Esophagus (tissue), 2 donors: ENCODE results near the gene STX7. TPM values are rescaled to one million over a fixed set of nuclear protein-coding genes. Genes with fewer than 3 reads are reported as not detected.

Source experiments
- H3K27ac ChIP-seq, 2 donors: one replicate each; pipeline ENCODE4 v1.5.1; 2013; ENCODE audit warnings: low read depth in 2 of 2, mild to moderate bottlenecking in 2 of 2, inconsistent platforms in 1 of 2, low read length in 1 of 2, moderate library complexity in 1 of 2
- H3K27me3 ChIP-seq, 2 donors: one replicate each; pipeline ENCODE4 v1.6.1; 2013; ENCODE audit warnings: low read length in 2 of 2, control low read depth in 1 of 2, mild to moderate bottlenecking in 1 of 2; ENCODE audit not compliant: insufficient read depth in 2 of 2, control insufficient read depth in 1 of 2
- H3K36me3 ChIP-seq, 2 donors: one replicate each; pipeline ENCODE4 v1.6.1; 2013; ENCODE audit warnings: low read length in 1 of 2; ENCODE audit not compliant: control insufficient read depth in 2 of 2, insufficient read depth in 2 of 2
- H3K4me1 ChIP-seq, 2 donors: one replicate each; pipeline ENCODE4 v1.6.1; 2013; ENCODE audit warnings: low read length in 1 of 2; ENCODE audit not compliant: control insufficient read depth in 2 of 2, insufficient read depth in 2 of 2
- H3K4me3 ChIP-seq, 2 donors: one replicate each; pipeline ENCODE4 v1.5.1; 2013; ENCODE audit warnings: low read length in 2 of 2, mild to moderate bottlenecking in 2 of 2, low read depth in 1 of 2, moderate library complexity in 1 of 2
- H3K9me3 ChIP-seq, 2 donors: one replicate each; pipeline ENCODE4 v1.6.1; 2013; ENCODE audit warnings: mild to moderate bottlenecking in 2 of 2, low read depth in 1 of 2, low read length in 1 of 2, moderate library complexity in 1 of 2; ENCODE audit not compliant: control insufficient read depth in 2 of 2, insufficient read depth in 1 of 2
- WGBS, 2 donors: extraction: QIAGEN DNeasy Blood & Tissue Kit; methylation state at CpG; one replicate each; pipeline ENCODE4 v1.1.7; 2013; 5-methylcytosine and 5-hydroxymethylcytosine counted together
- polyA plus RNA-seq, 2 donors: library from polyadenylated mRNA; stranded (reverse); fragments of 200-250 nt; gene quantifications; one replicate each; pipeline ENCODE4 v1.2.3, GENCODE V29; 2013
- donor health status: healthy with polysubstance abuse.
- donor health status: Bipolar disorder and iron deficiency.

STX7 gene
- polyA plus RNA-seq, 2 donors: 9.0 to 19.2 TPM

DNA sequence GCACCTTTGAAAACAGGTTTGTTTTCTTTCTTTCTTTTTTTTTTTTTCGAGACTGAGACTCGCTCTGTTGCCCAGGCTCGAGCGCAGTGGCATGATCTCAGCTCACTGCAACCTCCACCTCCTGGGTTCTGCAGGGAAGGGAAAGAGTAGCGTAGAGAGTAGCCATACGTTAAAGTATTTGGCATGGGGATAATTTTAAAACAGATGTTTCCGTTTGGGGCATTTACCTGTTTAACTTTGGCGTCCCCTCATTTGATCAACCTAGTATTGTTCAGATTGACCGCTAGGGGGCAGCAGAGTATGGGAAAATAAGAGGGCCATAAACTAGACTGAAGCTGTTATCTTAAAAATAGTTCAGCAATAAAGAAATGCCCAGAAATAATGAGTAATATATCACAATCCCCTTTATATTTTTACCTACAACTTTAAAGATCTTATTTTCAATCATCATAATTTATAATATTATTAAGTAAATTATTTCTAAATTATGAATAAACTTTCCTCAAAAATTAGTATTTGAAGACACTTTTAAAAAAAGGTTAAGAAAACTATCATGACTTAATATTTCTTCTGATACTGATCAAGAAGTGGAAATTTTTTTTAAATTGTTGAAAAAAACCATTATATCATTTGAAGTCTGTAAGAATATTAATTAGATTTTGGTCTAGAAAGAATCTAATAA lies 17.5 kb upstream of the STX7 start:
- Histone ChIP-seq H3K4me1 (no peaks in the 10 kb centered on the region), H3K9me3 (no peaks in the 10 kb centered on the region), H3K4me3 (no peak overlapping the region), H3K27ac (no peak overlapping the region), H3K36me3 (no peaks in the 10 kb centered on the region), H3K27me3 (no peaks in the 10 kb centered on the region)
- 6 to 18% methylated on average over 9 of the region's 9 CpGs for WGBS, 2 donors

DNA sequence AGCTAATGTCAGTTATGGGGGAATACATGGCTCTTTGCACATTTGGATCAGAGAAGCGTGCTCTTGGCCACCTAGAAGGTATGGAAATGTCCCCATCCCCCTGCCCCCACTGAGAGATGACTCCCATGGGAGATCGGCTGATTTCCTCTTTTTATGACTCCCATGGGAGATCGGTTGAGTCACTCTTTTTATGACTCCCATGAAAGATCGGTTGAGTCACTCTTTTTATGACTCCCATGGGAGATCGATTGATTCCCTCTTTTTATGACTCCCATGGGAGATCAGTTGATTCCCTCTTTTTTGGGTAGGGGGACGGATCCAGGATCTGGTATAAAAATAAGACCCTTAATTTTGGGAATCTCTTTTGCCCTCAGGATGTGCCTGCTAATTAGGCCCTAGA lies 14.9 kb upstream of the STX7 start:
- Histone ChIP-seq H3K4me1 (no peaks in the 10 kb centered on the region), H3K27me3 (no peaks in the 10 kb centered on the region), H3K27ac (no peak overlapping the region), H3K36me3 (no peaks in the 10 kb centered on the region), H3K4me3 (no peak overlapping the region), H3K9me3 (no peaks in the 10 kb centered on the region)
- 77 to 79% methylated on average over 6 of the region's 6 CpGs for WGBS, 2 donors

- Histone ChIP-seq H3K9me3 (no peaks in the 10 kb centered on the region), H3K27me3 (no peaks in the 10 kb centered on the region), H3K4me3 (no peak overlapping the region), H3K4me1 (no peaks in the 10 kb centered on the region), H3K27ac (no peak overlapping the region), H3K36me3 (no peaks in the 10 kb centered on the region)
- 57 to 58% methylated on average over 2 of the region's 2 CpGs for WGBS, 2 donors
Observed at GRCh38 chr6:132526461-132526860, 13.5 kb upstream of the STX7 start.

DNA sequence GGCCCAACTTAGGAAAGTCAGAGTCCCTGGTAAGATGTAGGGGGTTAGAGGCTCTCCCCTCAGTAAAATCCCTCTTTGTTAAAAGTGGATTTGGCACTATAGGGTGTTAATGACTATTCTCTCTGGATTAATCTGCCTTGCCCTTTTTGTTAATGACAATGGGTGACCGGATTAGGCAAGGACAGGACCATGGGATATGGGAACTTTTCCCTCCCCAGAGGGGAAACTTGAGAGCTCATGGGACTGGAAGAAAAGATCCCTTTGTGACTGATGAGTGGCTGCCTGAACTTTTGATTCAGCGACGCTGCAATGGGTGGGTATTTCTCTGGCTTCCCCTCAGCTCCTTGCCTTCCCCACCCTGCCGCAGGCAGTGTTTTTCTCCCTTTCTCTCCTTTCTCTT lies 12.9 kb upstream of the STX7 start:
- Histone ChIP-seq H3K4me3 (no peak overlapping the region), H3K36me3 (no peaks in the 10 kb centered on the region), H3K9me3 (no peaks in the 10 kb centered on the region), H3K27ac (no peak overlapping the region), H3K4me1 (no peaks in the 10 kb centered on the region), H3K27me3 (no peaks in the 10 kb centered on the region)
- 86 to 87% methylated on average over 4 of the region's 4 CpGs for WGBS, 2 donors

DNA sequence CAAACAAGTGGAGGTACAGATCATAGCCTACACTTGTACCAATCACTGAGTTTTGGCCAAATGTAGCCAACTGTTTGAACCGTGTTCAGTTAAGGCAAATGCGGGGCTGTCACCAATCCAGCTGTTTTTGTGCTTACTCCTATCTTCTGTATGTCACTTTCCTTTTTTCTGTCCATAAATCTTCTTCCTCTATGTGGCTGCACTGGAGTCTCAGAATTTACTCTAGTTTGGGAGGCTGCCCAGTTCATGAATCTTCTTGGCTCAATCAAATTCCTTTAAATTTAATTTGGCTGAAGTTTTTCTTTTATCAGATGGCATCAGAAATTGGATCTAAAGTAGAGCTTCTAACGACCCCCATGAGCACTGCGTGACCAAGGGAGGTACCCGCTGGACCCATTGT lies 11.7 kb upstream of the STX7 start:
- no peak overlapping the region for H3K27ac ChIP-seq
- H3K36me3 ChIP-seq: no peaks in the 10 kb centered on the region
- H3K27me3 ChIP-seq: no peaks in the 10 kb centered on the region
- H3K4me3 ChIP-seq: no peak overlapping the region
- no peaks in the 10 kb centered on the region for H3K4me1 ChIP-seq
- no peaks in the 10 kb centered on the region for H3K9me3 ChIP-seq
- WGBS, 2 donors: 63 to 76% methylated on average over 5 of the region's 5 CpGs

GRCh38 chr6:132520953-132521352 lies 8.0 kb upstream of the STX7 start:
- Histone ChIP-seq H3K4me3 (no peak overlapping the region), H3K9me3 (no peaks in the 10 kb centered on the region), H3K4me1 (no peaks in the 10 kb centered on the region), H3K27me3 (no peaks in the 10 kb centered on the region), H3K36me3 (no peaks in the 10 kb centered on the region), H3K27ac (no peak overlapping the region)
- 49 to 54% methylated on average over 2 of the region's 2 CpGs for WGBS, 2 donors

DNA sequence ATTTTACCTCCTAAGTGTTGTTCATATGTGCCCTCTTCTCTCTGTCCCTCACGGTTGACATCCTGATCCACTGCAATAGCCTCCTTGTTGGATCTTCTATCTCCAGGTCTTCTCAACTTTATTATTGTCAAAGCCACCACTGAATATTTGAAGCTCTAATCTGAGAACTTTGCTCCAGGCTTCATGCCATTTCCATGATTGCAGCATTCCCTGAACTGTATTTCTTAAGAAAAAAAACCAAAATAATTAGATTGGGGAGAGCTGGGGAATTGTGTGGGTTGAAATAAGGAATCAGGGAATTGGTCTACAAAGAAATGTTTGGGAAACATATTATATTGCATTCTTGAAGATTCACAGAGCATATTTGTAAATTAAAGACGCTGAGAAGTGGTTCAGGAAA lies 2.5 kb upstream of the STX7 start:
- WGBS, 2 donors: 71 to 86% methylated on average over 2 of the region's 2 CpGs
- no peaks in the 10 kb centered on the region for H3K9me3 ChIP-seq
- H3K27ac ChIP-seq: no peak overlapping the region
- H3K36me3 ChIP-seq: no peaks in the 10 kb centered on the region
- no peaks in the 10 kb centered on the region for H3K4me1 ChIP-seq
- no peak overlapping the region for H3K4me3 ChIP-seq
- H3K27me3 ChIP-seq: no peaks in the 10 kb centered on the region

- H3K4me3 ChIP-seq: peak overlapping the region in 1 of 2 donors; percentile 74
Observed at GRCh38 chr6:132513831-132514545, 1.1 kb upstream of the STX7 start.

GRCh38 chr6:132512342-132512637 lies 626 bp downstream of the STX7 start:
- Histone ChIP-seq H3K36me3 (no peaks in the 10 kb centered on the region), H3K9me3 (no peaks in the 10 kb centered on the region), H3K4me3 (peak overlapping the region; percentile 74 to 88), H3K27ac (peak overlapping the region; percentile 45 to 88), H3K4me1 (peaks cover 0 to 2% of the 10 kb centered on the region in 2 donors), H3K27me3 (no peaks in the 10 kb centered on the region)
- 0 to 1% methylated on average over 7 of the region's 7 CpGs for WGBS, 2 donors

More at GRCh38 chr6:132513831-132514545, 1.1 kb upstream of the STX7 start:
- Histone ChIP-seq H3K27me3 (no peaks in the 10 kb centered on the region), H3K27ac (no peak overlapping the region), H3K36me3 (no peaks in the 10 kb centered on the region), H3K9me3 (no peaks in the 10 kb centered on the region), H3K4me1 (no peaks in the 10 kb centered on the region)
- WGBS, 2 donors: 34 to 44% methylated on average over 3 of the region's 3 CpGs

DNA sequence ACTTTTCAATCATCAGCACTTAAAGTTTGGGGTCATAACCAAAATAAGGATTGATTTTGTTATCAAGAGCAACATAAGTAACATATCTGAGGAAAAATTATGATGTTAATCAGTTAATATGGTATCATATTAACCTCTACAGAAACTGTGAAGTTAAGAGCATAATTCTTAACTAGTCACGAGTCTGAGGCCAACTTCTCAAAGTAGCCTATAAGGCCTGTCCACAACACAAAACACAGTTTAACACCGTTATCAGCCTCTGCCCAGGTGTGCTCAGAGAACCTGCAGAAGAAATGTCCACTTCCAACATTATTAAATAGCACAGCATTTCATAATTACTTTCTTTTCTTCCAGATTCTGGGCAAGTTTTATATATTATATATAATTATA lies 1.1 kb downstream of the STX7 start:
- no peaks in the 10 kb centered on the region for H3K36me3 ChIP-seq
- H3K27me3 ChIP-seq: no peaks in the 10 kb centered on the region
- no peaks in the 10 kb centered on the region for H3K9me3 ChIP-seq
- 19 to 24% methylated on average over 2 of the region's 2 CpGs for WGBS, 2 donors
- peak overlapping the region; percentile 29 to 74 for H3K4me3 ChIP-seq
- H3K4me1 ChIP-seq: peaks cover 0 to 2% of the 10 kb centered on the region in 2 donors
- H3K27ac ChIP-seq: no peak overlapping the region
